HCT116 (cell line): ENCODE data around the gene DTWD2. TPM values are rescaled to one million over a fixed set of nuclear protein-coding genes. Genes with fewer than 3 reads are reported as not detected.

ENCODE experiments used
- ATAC-seq: fragments of 200-7000 bp; cut with Tn5 transposase; 2 replicates; pipeline ENCODE4 v1.9.1; 2020; ENCODE audit warnings: mild to moderate bottlenecking, moderate library complexity
- BruUV-seq: library from RNA; stranded (reverse); fragments of 400-500 nt; replicated peaks from 2 replicates; lab custom pipeline; 2021; lab: Mats Ljungman, UMichigan
- CTCF ChIA-PET: fragments of 300-600 bp; sonication (Branson Sonifier 250); formaldehyde crosslinking; loops from one replicate; lab custom pipeline; 2021; ENCODE audit warnings: antibody characterized with exemption; lab: Charles Lee
- POLR2A ChIA-PET: fragments of 300-600, 350-600 bp; sonication (Branson Sonifier 250); formaldehyde crosslinking; loops from one replicate; lab custom pipeline; 2021; ENCODE audit warnings: antibody characterized with exemption; lab: Charles Lee
- RAD21 ChIA-PET, 2 experiments: fragments of 300-600 bp; sonication (Branson Sonifier 250); formaldehyde crosslinking; loops; one replicate each; lab custom pipeline; 2023; ENCODE audit warnings: low total read pairs in 2 of 2; ENCODE audit not compliant: uncharacterized antibody in 2 of 2, unreplicated experiment in 2 of 2, low non-redundant PET in 1 of 2; lab: Charles Lee
- DNase-seq: peaks from one replicate; pipeline ENCODE4 v3.0.0-alpha.2; 2010; ENCODE audit warnings: low read depth, low spot score
- H2AFZ ChIP-seq: fragments of 200-600 bp; shearing (Covaris generic), sonication (generic); 2 replicates; pipeline ENCODE4 v1.6.1; 2017; ENCODE audit warnings: low read depth, mixed run types, mixed read lengths, antibody characterized with exemption, low read length; ENCODE audit not compliant: poor library complexity, severe bottlenecking
- H3K27ac ChIP-seq: 2 replicates; pipeline ENCODE4 v1.5.1; 2012; ENCODE audit warnings: low read depth, low read length
- H3K27me3 ChIP-seq: fragments of 200-600 bp; sonication (generic); 2 replicates; pipeline ENCODE4 v1.6.1; 2016; ENCODE audit warnings: mixed run types, low read length, mixed read lengths; ENCODE audit not compliant: insufficient read depth
- H3K36me3 ChIP-seq, 2 experiments: fragments of 200-500 bp in 1 of 2; fragments of 200-600 bp in 1 of 2; sonication (Bioruptor generic) in 1 of 2; sonication (generic) in 1 of 2; 2 replicates each; pipeline versions ENCODE4 v1.5.1 to v1.6.1; 2014 to 2016; ENCODE audit warnings: low read length in 2 of 2, inconsistent platforms in 1 of 2, mixed read lengths in 1 of 2, mixed run types in 1 of 2; ENCODE audit not compliant: insufficient read depth in 2 of 2, control insufficient read depth in 1 of 2
- H3K4me1 ChIP-seq, 2 experiments: fragments of 200-600 bp in 1 of 2; sonication (generic) in 1 of 2; 2 replicates each; pipeline versions ENCODE4 v1.5.1 to v1.6.1; 2012 to 2017; ENCODE audit warnings: low read length in 2 of 2, inconsistent platforms in 1 of 2, mild to moderate bottlenecking in 1 of 2, mixed read lengths in 1 of 2, mixed run types in 1 of 2, moderate library complexity in 1 of 2; ENCODE audit not compliant: insufficient read depth in 2 of 2, control insufficient read depth in 1 of 2
- H3K4me2 ChIP-seq: fragments of 200-600 bp; sonication (generic); 2 replicates; pipeline ENCODE4 v1.6.1; 2017; ENCODE audit warnings: mixed run types, low read length, mixed read lengths
- H3K4me3 ChIP-seq, 2 experiments: fragments of 200-600 bp in 1 of 2; sonication (generic) in 1 of 2; replicated peaks in 1 of 2; 2 replicates each; pipeline ENCODE4 v1.5.1; 2011 to 2016; ENCODE audit warnings: low read length in 2 of 2, control low read depth in 1 of 2, low read depth in 1 of 2, mild to moderate bottlenecking in 1 of 2, mixed read lengths in 1 of 2, mixed run types in 1 of 2
- H3K79me2 ChIP-seq: fragments of 200-600 bp; sonication (generic); 2 replicates; pipeline ENCODE4 v1.6.1; 2017; ENCODE audit warnings: mild to moderate bottlenecking, mixed run types, low read length, moderate library complexity, mixed read lengths; ENCODE audit not compliant: insufficient read depth
- H3K9ac ChIP-seq: fragments of 200-600 bp; sonication (generic); 2 replicates; pipeline ENCODE4 v1.6.1; 2016; ENCODE audit warnings: low read length, mixed read lengths
- H3K9me2 ChIP-seq: fragments of 200-600 bp; sonication (generic), shearing (Covaris generic); 2 replicates; pipeline ENCODE4 v1.6.1; 2017; ENCODE audit warnings: mixed run types, mild to moderate bottlenecking, moderate library complexity; ENCODE audit not compliant: insufficient read depth
- H3K9me3 ChIP-seq, 2 experiments: fragments of 200-500 bp in 1 of 2; fragments of 200-600 bp in 1 of 2; sonication (Bioruptor generic) in 1 of 2; sonication (generic) in 1 of 2; 2 replicates each; pipeline ENCODE4 v1.6.1; 2014 to 2017; ENCODE audit warnings: low read length in 2 of 2, mixed read lengths in 2 of 2, inconsistent platforms in 1 of 2, low read depth in 1 of 2, mild to moderate bottlenecking in 1 of 2, mixed run types in 1 of 2, moderate library complexity in 1 of 2; ENCODE audit not compliant: control insufficient read depth in 1 of 2, insufficient read depth in 1 of 2
- H4K20me1 ChIP-seq: fragments of 200-600 bp; sonication (generic), shearing (Covaris generic); 2 replicates; pipeline ENCODE4 v1.6.1; 2017; ENCODE audit warnings: mixed run types, mild to moderate bottlenecking, moderate library complexity; ENCODE audit not compliant: insufficient read depth
- EGR1 ChIP-seq: IDR thresholded peaks from 2 replicates; pipeline ENCODE4 v1.6.1; 2012; ENCODE audit warnings: low read depth
- ELF1 ChIP-seq: IDR thresholded peaks from 2 replicates; pipeline ENCODE4 v1.6.1; 2012; ENCODE audit warnings: low read depth, borderline replicate concordance
- EZH2phosphoT487 ChIP-seq: fragments of 200-600 bp; IDR thresholded peaks from 2 replicates; pipeline ENCODE4 v1.6.1; 2018; ENCODE audit warnings: antibody characterized with exemption, borderline replicate concordance
- FOSL1 ChIP-seq: IDR thresholded peaks from 2 replicates; pipeline ENCODE4 v1.6.1; 2012; ENCODE audit warnings: low read depth
- MAX ChIP-seq: IDR thresholded peaks from 2 replicates; pipeline ENCODE4 v1.6.1; 2012
- POLR2A ChIP-seq: IDR thresholded peaks from 2 replicates; pipeline ENCODE4 v1.7.0; 2011; ENCODE audit warnings: borderline replicate concordance; ENCODE audit not compliant: insufficient read depth, insufficient read length; ENCODE audit errors: extremely low read depth
- POLR2AphosphoS5 ChIP-seq: IDR thresholded peaks from 2 replicates; pipeline ENCODE4 v1.6.1; 2011; ENCODE audit warnings: mild to moderate bottlenecking, low read depth, low read length, moderate library complexity
- RAD21 ChIP-seq: IDR thresholded peaks from 2 replicates; pipeline ENCODE4 v1.6.1; 2012; ENCODE audit warnings: low read depth, mild to moderate bottlenecking
- REST ChIP-seq: IDR thresholded peaks from 2 replicates; pipeline ENCODE4 v1.6.1; 2012; ENCODE audit warnings: low read depth
- SRF ChIP-seq: IDR thresholded peaks from 2 replicates; pipeline ENCODE4 v1.6.1; 2012; ENCODE audit warnings: low read depth
- TCF7L2 ChIP-seq: IDR thresholded peaks from 2 replicates; pipeline ENCODE4 v1.7.0; 2011; ENCODE audit warnings: borderline replicate concordance, inconsistent platforms; ENCODE audit not compliant: insufficient read depth, insufficient read length; ENCODE audit errors: extremely low read depth
- ZBTB33 ChIP-seq: IDR thresholded peaks from 2 replicates; pipeline ENCODE4 v1.6.1; 2011; ENCODE audit warnings: mild to moderate bottlenecking, low read length, moderate library complexity; ENCODE audit not compliant: insufficient replicate concordance; ENCODE audit errors: extremely low read depth
- ZFX ChIP-seq: fragments of 450-650 bp; IDR thresholded peaks from 2 replicates; pipeline ENCODE4 v1.6.1; 2017
- ZNF274 ChIP-seq: fragments of 200-500 bp; sonication (Bioruptor generic); IDR thresholded peaks from 2 replicates; pipeline ENCODE4 v1.6.1; 2014; ENCODE audit warnings: mild to moderate bottlenecking, low read depth, low read length, inconsistent platforms
- intact Hi-C: fragments of 100-400 bp; cut with micrococcal nuclease; formaldehyde crosslinking; loops from 2 replicates; pipeline ENCODE4 v1.10.0; 2022
- total RNA-seq: library from RNA; stranded (reverse); gene quantifications from one replicate; pipeline ENCODE4 v1.2.1, GENCODE V29; 2021; ENCODE audit not compliant: unreplicated experiment

Gene DTWD2
- total RNA-seq, 1 experiment from 2014 or later, result 5.2 TPM

GRCh38 chr5:118832974-118833373 lies 155.4 kb downstream of the DTWD2 start (continued):
- TF ChIP-seq EZH2phosphoT487 (no peak), ZFX (no peak), EGR1 (no peak), ELF1 (no peak), POLR2AphosphoS5 (no peak), POLR2A (no peak)

- POLR2A ChIA-PET, result no interaction called here
- RAD21 ChIA-PET, result no interaction called here
- no peak overlapping the region for H3K4me2 ChIP-seq
- no TSS peak for BruUV-seq
- no peaks in the 10 kb centered on the region for H3K27me3 ChIP-seq
- no peaks in the 10 kb centered on the region for H3K9me2 ChIP-seq
- TF ChIP-seq TCF7L2 (no peak), ZNF274 (no peak), FOSL1 (no peak), ZFX (no peak)
- H3K4me3 ChIP-seq, result no peak overlapping the region
- H4K20me1 ChIP-seq, result no peaks in the 10 kb centered on the region
- H3K4me1 ChIP-seq, result no peaks in the 10 kb centered on the region
- DNase-seq (no peak), ATAC-seq (no peak)
- CTCF ChIA-PET, result no interaction called here
- no peak overlapping the region for H2AFZ ChIP-seq
- no peak overlapping the region for H3K27ac ChIP-seq
- no peaks in the 10 kb centered on the region for H3K9me3 ChIP-seq
- no peaks in the 10 kb centered on the region for H3K36me3 ChIP-seq
- intact Hi-C loops, result no loop called here
- no peaks in the 10 kb centered on the region for H3K79me2 ChIP-seq
- no peak overlapping the region for H3K9ac ChIP-seq
These were observed 163.1 kb downstream of the DTWD2 start for GRCh38 chr5:118825226-118825625.

- POLR2A ChIA-PET, result no interaction called here
- H3K9ac ChIP-seq, result no peak overlapping the region
- CTCF ChIA-PET, result no interaction called here
- H3K4me3 ChIP-seq, result no peak overlapping the region
- intact Hi-C loops, result no loop called here
- no peaks in the 10 kb centered on the region for H4K20me1 ChIP-seq
- no peak overlapping the region for H3K27ac ChIP-seq
- no peak overlapping the region for H2AFZ ChIP-seq
- H3K9me2 ChIP-seq, result no peaks in the 10 kb centered on the region
- DNase-seq (no peak), ATAC-seq (no peak)
- RAD21 ChIA-PET, result no interaction called here
- H3K36me3 ChIP-seq, result no peaks in the 10 kb centered on the region
- H3K9me3 ChIP-seq, result no peaks in the 10 kb centered on the region
- H3K27me3 ChIP-seq, result no peaks in the 10 kb centered on the region
- no TSS peak for BruUV-seq
- H3K4me1 ChIP-seq, result no peaks in the 10 kb centered on the region
- H3K79me2 ChIP-seq, result no peaks in the 10 kb centered on the region
- no peak overlapping the region for H3K4me2 ChIP-seq
- TF ChIP-seq EZH2phosphoT487 (no peak), REST (no peak), FOSL1 (no peak), RAD21 (no peak), MAX (no peak), POLR2A (no peak), EGR1 (no peak), ZBTB33 (no peak), SRF (no peak), ZNF274 (no peak)
These were observed 169.7 kb downstream of the DTWD2 start for GRCh38 chr5:118818604-118819003.
